ENCODE data around the gene BANK1.

The BANK1 gene

GRCh38 chr4:102022343-102022742 is 231.8 kb downstream of the BANK1 start:
- Mint-ChIP-seq H3K4me3 (no peak overlapping the region), H3K27ac (no peak overlapping the region), H3K9me3 (no peaks in the 10 kb centered on the region), H3K4me1 (ENCODE audit: low read depth) (no peaks in the 10 kb centered on the region), H3K36me3 (ENCODE audit: low read depth) (no peaks in the 10 kb centered on the region), H3K27me3 (peaks cover 3% of the 10 kb centered on the region)
- DNase-seq: no peak

- no peak overlapping the region for H3K4me3 Mint-ChIP-seq
- no peaks in the 10 kb centered on the region for H3K36me3 Mint-ChIP-seq (ENCODE audit: low read depth)
- no peaks in the 10 kb centered on the region for H3K9me3 Mint-ChIP-seq
- peaks cover under 1% of the 10 kb centered on the region for H3K27me3 Mint-ChIP-seq
- DNase-seq: no peak
- H3K4me1 Mint-ChIP-seq (ENCODE audit: low read depth): no peaks in the 10 kb centered on the region
- no peak overlapping the region for H3K27ac Mint-ChIP-seq
Observed at GRCh38 chr4:102027961-102028360, 237.4 kb downstream of the BANK1 start.

DNA sequence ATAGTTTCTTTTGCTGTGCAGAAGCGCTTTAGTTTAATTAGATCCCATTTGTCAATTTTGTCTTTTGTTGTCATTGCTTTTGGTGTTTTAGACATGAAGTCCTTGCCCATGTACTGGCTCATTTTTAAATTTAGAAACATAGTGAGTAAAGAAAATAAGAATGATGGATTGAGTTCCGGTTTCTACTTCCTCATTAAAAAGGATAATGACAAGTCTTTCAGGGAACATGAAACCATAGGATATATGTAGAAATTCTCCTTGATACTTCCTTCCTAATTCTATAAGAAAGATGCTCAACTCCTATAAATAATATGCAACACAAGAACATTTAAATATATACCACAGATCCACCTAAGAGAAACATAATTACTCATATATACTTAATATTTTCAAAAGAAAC is 240.9 kb downstream of the BANK1 start:
- H3K36me3 Mint-ChIP-seq (ENCODE audit: low read depth): no peaks in the 10 kb centered on the region
- H3K4me3 Mint-ChIP-seq: no peak overlapping the region
- H3K4me1 Mint-ChIP-seq (ENCODE audit: low read depth): no peaks in the 10 kb centered on the region
- no peak for DNase-seq
- no peak overlapping the region for H3K27ac Mint-ChIP-seq
- peaks cover 3% of the 10 kb centered on the region for H3K27me3 Mint-ChIP-seq
- no peaks in the 10 kb centered on the region for H3K9me3 Mint-ChIP-seq

GRCh38 chr4:102036016-102036415 is 245.5 kb downstream of the BANK1 start:
- Mint-ChIP-seq H3K4me1 (ENCODE audit: low read depth) (no peaks in the 10 kb centered on the region), H3K9me3 (no peaks in the 10 kb centered on the region), H3K27me3 (peaks cover 3% of the 10 kb centered on the region), H3K36me3 (ENCODE audit: low read depth) (no peaks in the 10 kb centered on the region), H3K4me3 (no peak overlapping the region), H3K27ac (no peak overlapping the region)
- no peak for DNase-seq

DNA sequence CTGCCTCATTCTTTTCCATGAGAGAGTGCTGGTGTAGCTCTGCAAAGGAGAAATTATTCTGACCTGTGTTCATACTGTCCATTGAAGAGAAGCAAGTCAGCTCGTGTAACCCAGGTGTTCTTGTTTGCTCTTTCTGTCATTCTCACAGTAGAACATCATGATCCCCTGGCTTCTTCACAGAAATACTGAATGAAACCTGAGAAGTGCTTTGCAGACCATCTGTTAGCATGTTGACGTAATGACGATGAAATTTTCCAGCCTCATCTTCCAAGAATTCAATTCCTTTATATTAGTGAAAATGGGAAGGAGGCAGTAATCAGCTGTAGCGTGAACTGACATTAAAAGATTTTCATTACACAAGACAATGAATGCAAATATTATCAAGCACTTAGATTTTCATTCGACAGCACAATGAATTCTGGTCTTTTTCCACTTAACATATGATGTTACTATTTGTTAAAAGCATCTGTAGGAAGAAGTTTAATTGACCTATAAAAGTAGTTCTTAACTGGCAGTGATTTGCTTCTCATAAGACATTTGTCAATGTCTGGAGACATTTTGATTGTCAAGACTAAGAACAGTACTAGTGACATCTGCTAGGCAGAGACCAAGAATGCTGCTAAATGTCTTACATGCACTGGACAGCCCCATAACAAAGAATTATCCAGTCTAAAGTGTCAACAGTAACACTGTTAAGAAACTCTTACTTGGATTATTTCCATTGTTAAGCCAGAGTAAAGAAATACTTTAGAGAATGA is 246.3 kb downstream of the BANK1 start:
- DNase-seq: no peak
- Mint-ChIP-seq H3K36me3 (ENCODE audit: low read depth) (no peaks in the 10 kb centered on the region), H3K27me3 (peaks cover 3% of the 10 kb centered on the region), H3K27ac (no peak overlapping the region), H3K9me3 (no peaks in the 10 kb centered on the region), H3K4me1 (ENCODE audit: low read depth) (no peaks in the 10 kb centered on the region), H3K4me3 (no peak overlapping the region)

GRCh38 chr4:102037566-102037965 is 247.0 kb downstream of the BANK1 start:
- no peaks in the 10 kb centered on the region for H3K36me3 Mint-ChIP-seq (ENCODE audit: low read depth)

DNA sequence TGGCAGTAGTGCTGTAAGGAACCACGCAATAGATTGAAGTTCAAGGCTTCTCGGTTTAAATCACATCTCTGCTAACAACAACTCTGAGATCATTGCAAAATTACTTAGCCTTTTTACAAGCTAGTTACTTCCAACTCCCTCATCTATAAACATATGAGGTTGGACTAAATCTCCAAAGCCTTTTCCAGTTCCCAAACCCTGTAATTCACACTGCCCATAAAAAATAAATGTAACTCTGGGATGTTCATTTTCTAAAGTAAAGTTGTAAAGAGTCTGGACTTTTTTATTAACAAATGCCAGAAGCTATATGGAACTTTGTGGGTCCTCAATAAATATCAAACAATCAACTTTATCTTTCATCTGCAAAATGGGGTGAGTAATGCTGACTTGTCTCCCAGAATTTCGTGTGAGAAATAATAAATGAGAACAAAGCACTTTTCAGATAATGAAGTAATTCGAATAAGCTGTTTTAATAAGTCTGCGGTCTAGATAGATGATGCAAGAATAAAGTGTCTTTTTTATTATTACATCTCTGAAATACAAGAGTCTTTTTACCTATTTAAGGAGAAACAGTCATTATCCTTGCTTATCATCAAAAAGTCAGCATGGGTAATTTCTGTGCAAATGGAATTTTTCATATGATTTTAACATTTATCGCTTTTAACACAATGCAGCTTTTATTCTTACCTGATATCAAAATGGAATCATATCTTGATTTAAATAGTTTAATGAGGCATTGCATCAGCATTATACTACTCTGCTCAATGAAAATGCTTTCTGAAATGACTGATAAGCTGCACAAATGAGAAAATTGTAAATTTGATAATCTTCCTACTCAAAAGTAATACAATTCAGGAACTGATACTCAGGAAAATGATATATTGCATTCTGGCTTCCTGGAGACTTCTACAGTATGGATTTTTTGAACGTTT is 252.6 kb downstream of the BANK1 start:
- no peak overlapping the region for H3K27ac Mint-ChIP-seq
- H3K36me3 Mint-ChIP-seq (ENCODE audit: low read depth): no peaks in the 10 kb centered on the region
- no peak overlapping the region for H3K4me3 Mint-ChIP-seq
- DNase-seq: no peak
- peaks cover 6% of the 10 kb centered on the region for H3K27me3 Mint-ChIP-seq
- no peaks in the 10 kb centered on the region for H3K9me3 Mint-ChIP-seq
- no peaks in the 10 kb centered on the region for H3K4me1 Mint-ChIP-seq (ENCODE audit: low read depth)

More at GRCh38 chr4:102037566-102037965, 247.0 kb downstream of the BANK1 start:
- no peak for DNase-seq
- H3K4me1 Mint-ChIP-seq (ENCODE audit: low read depth): no peaks in the 10 kb centered on the region
- H3K9me3 Mint-ChIP-seq: no peaks in the 10 kb centered on the region
- H3K27ac Mint-ChIP-seq: no peak overlapping the region
- no peak overlapping the region for H3K4me3 Mint-ChIP-seq
- peaks cover 3% of the 10 kb centered on the region for H3K27me3 Mint-ChIP-seq

DNA sequence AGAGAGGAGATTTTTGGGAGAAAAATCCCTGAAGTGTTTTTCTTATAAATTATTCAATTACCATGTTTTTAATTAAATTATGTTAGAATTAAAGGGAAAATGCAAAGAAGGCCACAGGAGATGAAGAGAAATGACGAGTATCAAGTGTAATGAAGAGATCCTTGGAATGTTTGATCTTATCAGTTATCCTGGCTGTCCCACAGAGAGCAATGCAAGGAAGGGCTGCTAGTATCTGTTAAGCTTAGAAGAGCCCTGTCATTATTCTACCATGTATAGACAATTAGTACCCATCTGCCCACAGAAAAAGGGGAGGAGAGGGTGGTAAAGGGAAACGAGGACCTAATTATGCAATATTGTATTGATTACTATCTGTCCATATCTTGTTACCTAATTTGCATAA is 257.1 kb downstream of the BANK1 start:
- Mint-ChIP-seq H3K9me3 (no peaks in the 10 kb centered on the region), H3K4me1 (ENCODE audit: low read depth) (no peaks in the 10 kb centered on the region), H3K36me3 (ENCODE audit: low read depth) (no peaks in the 10 kb centered on the region), H3K4me3 (no peak overlapping the region), H3K27ac (no peak overlapping the region), H3K27me3 (peaks cover 16% of the 10 kb centered on the region)
- DNase-seq: no peak

DNA sequence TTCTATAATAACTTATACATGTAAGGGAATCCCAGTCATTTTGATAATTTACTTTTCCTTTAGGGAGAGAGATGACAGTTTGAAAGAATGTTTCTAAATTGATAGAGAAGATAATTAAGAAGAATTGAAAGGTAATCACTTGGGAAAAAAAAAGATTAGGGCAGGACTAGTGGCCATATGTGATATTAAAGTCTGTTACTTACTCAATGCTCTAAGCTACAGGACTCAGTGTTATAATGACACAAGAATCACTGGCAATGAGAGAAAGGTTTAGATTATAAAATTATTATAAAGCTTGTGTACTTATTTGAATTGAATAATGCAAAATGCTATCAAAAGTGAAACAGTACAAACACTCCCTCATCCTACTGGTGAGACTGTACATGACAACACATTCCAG is 265.3 kb downstream of the BANK1 start:
- DNase-seq: no peak
- H3K4me1 Mint-ChIP-seq (ENCODE audit: low read depth): no peaks in the 10 kb centered on the region
- no peaks in the 10 kb centered on the region for H3K36me3 Mint-ChIP-seq (ENCODE audit: low read depth)
- H3K4me3 Mint-ChIP-seq: no peak overlapping the region
- no peak overlapping the region for H3K27ac Mint-ChIP-seq
- no peaks in the 10 kb centered on the region for H3K9me3 Mint-ChIP-seq
- H3K27me3 Mint-ChIP-seq: peaks cover 7% of the 10 kb centered on the region

DNA sequence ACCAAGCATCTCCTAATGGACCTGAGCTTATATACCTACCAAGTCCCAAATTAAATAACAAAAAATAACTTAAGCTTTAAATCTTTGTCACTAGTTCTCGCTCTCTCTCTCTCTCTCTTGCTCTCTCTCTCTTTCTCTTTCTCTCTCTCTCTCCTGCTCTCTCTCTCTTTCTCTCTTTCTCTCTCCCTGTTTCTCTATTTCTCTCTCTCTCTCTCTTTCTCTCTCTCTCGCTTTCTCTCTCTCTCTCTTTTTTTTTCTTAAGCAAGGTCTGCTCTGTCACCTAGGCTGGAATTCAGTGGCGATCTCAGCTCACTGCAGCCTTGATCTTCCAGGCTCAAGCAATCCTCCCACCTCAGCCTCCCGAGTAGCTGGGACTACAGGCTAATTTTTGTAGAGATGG is 266.6 kb downstream of the BANK1 start:
- no peaks in the 10 kb centered on the region for H3K27me3 Mint-ChIP-seq
- no peak overlapping the region for H3K4me3 Mint-ChIP-seq
- DNase-seq: no peak
- H3K4me1 Mint-ChIP-seq (ENCODE audit: low read depth): no peaks in the 10 kb centered on the region
- no peaks in the 10 kb centered on the region for H3K36me3 Mint-ChIP-seq (ENCODE audit: low read depth)
- H3K9me3 Mint-ChIP-seq: no peaks in the 10 kb centered on the region
- H3K27ac Mint-ChIP-seq: no peak overlapping the region

DNA sequence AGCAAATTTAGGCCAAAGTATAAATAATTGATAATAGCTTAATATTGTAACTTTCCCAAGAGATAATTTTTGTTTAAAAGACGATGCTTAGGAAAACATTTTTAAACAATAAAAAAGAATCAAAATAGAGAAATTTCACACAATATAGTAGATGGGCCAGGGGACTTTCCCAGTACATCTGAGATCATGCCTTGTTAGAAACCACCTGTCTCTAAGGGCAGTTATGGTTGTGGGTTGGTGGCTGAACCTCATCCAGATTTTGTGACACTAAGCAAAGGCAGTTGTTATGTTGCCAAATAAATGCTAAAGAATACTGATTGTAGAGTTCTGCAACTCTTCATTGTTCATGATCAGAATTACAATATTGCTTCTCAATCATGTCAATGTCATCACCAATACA is 270.6 kb downstream of the BANK1 start:
- no peaks in the 10 kb centered on the region for H3K9me3 Mint-ChIP-seq
- no peaks in the 10 kb centered on the region for H3K27me3 Mint-ChIP-seq
- no peaks in the 10 kb centered on the region for H3K4me1 Mint-ChIP-seq (ENCODE audit: low read depth)
- H3K36me3 Mint-ChIP-seq (ENCODE audit: low read depth): no peaks in the 10 kb centered on the region
- no peak overlapping the region for H3K4me3 Mint-ChIP-seq
- no peak for DNase-seq
- H3K27ac Mint-ChIP-seq: no peak overlapping the region

- Mint-ChIP-seq H3K4me3 (no peak overlapping the region), H3K27me3 (no peaks in the 10 kb centered on the region), H3K27ac (no peak overlapping the region), H3K9me3 (no peaks in the 10 kb centered on the region), H3K4me1 (ENCODE audit: low read depth) (no peaks in the 10 kb centered on the region), H3K36me3 (ENCODE audit: low read depth) (no peaks in the 10 kb centered on the region)
- DNase-seq: no peak
Observed at GRCh38 chr4:102064747-102065442, 274.4 kb downstream of the BANK1 start.

DNA sequence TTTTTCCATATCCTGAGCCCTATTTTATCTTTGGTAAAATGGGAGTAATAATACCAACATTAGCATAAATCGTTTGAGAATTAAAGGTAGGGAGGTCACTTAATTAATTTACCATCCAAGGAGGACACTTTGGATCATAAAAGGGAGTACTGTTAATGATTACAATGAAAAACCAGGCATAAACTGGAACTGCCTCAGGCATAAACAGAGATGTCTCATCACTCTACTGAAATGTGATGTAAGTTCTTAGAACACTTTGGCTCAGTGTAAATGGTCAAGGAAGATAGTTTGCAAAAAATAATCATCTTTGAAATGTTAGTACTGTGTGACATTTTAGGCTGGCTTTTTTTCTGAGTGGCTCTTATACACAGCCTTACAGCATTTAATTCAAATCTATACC is 286.1 kb downstream of the BANK1 start:
- DNase-seq: no peak
- no peaks in the 10 kb centered on the region for H3K4me1 Mint-ChIP-seq (ENCODE audit: low read depth)
- H3K4me3 Mint-ChIP-seq: no peak overlapping the region
- H3K9me3 Mint-ChIP-seq: no peaks in the 10 kb centered on the region
- no peak overlapping the region for H3K27ac Mint-ChIP-seq
- no peaks in the 10 kb centered on the region for H3K27me3 Mint-ChIP-seq
- H3K36me3 Mint-ChIP-seq (ENCODE audit: low read depth): no peaks in the 10 kb centered on the region

- H3K9me3 Mint-ChIP-seq: no peaks in the 10 kb centered on the region
- H3K27ac Mint-ChIP-seq: no peak overlapping the region
- no peaks in the 10 kb centered on the region for H3K4me1 Mint-ChIP-seq (ENCODE audit: low read depth)
- H3K4me3 Mint-ChIP-seq: no peak overlapping the region
- H3K27me3 Mint-ChIP-seq: no peaks in the 10 kb centered on the region
- DNase-seq: no peak
- no peaks in the 10 kb centered on the region for H3K36me3 Mint-ChIP-seq (ENCODE audit: low read depth)
Observed at GRCh38 chr4:102080184-102080583, 289.7 kb downstream of the BANK1 start.

All from activated T-cell treated with anti-CD3 and anti-CD28 coated beads, Interleukin-2, amount 50 U/mL, for 24 hours (primary cell).